PC-3 (cell line): ENCODE data around the gene LEP.

Experiments used
- CTCF ChIP-seq: fragments of 300-600 bp; sonication (generic); conservative IDR thresholded peaks from 2 replicates; pipeline ENCODE4 v1.5.1; 2017; ENCODE audit warnings: antibody characterized with exemption, low read depth, mild to moderate bottlenecking, low read length
- EZH2phosphoT487 ChIP-seq: fragments of 300-600 bp; sonication (generic); IDR thresholded peaks from 2 replicates; pipeline ENCODE4 v1.6.1; 2018; ENCODE audit warnings: mild to moderate bottlenecking, antibody characterized with exemption, low read length, borderline replicate concordance

GRCh38 chr7:128244861-128245260, 3.8 kb downstream of the LEP start:
- no peak for TF ChIP-seq CTCF
- TF ChIP-seq EZH2phosphoT487 = no peak
